Kidney tubule cell (primary cell): Measurements from ENCODE around the gene NQO2.
"Not testable (repeated sequence)": the region's sequence is repeated elsewhere in the genome, so short reads cannot be mapped to it uniquely, and the experiment has no call there.

ENCODE experiments used
- DNase-seq: peaks from one replicate; pipeline ENCODE4 v3.0.0-alpha.2; 2018; ENCODE audit warnings: low spot score

The NQO2 gene

DNA sequence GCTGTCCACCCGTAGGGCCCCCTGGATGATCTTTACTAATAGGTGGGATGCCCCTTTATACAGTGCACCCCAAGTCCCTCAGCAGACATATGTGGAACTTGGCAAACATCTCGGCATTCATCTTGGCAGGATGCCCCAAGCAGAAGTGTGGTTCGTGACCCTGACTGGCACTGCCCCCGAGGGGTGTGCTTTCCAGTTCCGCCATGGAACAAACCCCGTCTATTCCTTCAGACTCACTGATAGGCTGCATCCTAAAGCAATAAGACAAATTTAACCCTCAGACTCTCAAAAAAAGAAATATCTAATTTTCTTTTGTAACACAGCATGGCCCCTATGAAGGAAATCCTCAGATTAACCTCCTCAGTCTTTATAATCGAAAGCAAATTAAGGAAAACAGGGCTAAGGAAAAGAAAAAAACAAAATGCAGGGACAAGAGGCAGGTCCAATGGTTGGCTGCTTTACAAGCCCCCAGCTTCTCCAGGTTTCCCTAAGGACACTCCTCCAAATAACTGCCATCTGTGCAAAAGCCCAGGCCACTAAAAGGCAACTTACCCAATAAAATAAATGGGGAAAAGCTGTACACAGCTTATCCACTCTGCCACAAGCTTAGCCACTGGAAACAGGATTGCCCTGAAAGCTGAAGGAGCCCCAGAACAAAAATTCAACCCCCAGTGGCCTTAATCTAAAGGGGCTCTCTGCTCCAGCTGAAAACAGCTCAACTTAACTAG lies 38.1 kb downstream of the NQO2 start:
- DNase-seq, result no peak

DNA sequence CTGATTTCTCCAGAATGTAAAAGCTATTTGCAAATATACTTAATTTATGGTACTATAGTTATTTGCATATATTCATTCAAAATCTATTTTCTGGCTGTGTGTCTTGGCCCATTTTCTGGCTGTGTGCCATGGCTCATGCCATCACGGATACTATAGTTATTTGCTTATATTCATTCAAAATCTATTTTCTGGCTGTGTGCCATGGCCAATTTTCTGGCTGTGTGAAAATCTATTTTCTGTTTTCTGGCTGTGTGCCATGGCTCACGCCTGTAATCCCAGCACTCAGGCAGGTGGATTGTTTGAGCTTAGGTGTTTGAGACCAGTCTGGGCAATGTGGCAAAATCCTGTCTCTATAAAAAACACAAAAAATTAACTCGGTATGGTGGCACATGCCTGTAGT lies 39.7 kb downstream of the NQO2 start:
- DNase-seq, result no peak

DNA sequence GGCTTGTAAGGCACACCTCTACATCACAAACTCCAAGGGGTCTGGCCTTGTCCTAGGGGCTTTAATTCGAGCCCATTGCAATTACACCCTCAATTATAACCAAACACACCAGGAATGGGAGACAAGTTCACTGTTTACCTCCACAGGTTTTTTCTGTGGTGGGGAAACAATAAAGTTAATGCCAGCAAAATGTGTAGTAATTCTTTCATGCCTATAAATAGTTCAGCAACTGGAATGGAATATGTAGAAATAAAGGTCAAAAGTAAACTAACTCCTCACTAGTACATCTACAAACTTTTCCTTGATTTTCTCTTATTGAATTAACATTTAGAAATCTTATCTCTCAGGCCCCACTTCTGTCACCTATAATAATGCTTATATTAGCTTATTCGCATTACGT lies 41.5 kb downstream of the NQO2 start:
- DNase-seq, result no peak

DNA sequence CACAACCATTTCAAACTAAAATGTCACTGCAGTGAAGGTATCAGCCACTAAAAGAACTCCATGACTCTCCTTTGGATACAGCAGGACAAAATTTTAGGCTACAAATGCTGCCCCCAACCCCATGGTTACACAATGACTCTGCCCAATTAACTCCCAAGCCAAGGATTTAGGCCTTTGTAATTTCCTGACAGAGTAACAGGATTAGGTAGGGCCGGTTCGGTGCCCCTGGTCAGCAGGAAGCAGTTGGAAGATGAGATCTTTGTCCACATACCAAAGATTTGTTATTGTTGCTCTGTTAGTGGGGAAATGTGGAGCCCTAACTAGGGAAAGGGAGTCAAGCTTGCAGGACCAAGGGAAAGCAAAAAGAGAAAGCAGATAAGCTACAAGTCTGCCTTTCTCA lies 41.9 kb downstream of the NQO2 start:
- DNase-seq, result no peak

DNA sequence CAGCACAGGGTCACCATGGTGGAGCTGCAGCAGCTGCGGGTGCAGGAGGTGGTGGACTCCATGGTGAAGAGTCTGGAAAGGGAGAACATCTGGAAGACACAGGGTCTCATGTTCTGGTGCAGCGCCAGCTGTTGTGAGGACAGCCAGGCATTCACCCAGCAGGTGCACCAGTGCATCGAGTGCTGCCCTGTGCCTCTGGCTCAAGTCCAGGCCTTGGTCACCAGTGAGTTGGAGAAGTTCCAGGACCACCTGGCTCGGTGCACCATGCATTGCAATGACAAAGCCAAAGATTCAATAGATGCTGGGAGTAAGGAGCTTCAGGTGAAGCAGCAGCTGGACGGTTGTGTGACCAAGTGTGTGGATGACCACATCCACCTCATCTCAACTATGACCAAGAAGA lies 45.7 kb downstream of the NQO2 start:
- no peak for DNase-seq

DNA sequence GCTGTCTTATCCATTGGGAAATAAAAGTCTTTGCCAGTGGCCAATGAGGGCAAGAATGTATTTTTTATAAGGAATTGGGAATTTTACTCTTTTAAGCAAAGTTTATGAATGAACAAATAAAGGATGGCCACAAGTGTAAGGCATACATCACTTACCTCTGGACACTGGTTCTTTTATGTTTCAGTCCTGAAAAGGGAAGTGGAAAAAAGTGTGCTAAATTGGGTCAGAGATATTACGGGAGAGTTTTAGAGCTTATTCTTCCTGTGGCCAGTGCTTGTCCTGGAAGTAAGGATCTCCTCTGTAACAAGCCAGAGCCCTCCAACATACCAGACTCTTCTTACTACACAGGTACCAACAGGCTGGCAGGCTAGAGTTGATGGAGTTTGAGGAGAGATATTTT lies 46.1 kb downstream of the NQO2 start:
- DNase-seq, result no peak

DNA sequence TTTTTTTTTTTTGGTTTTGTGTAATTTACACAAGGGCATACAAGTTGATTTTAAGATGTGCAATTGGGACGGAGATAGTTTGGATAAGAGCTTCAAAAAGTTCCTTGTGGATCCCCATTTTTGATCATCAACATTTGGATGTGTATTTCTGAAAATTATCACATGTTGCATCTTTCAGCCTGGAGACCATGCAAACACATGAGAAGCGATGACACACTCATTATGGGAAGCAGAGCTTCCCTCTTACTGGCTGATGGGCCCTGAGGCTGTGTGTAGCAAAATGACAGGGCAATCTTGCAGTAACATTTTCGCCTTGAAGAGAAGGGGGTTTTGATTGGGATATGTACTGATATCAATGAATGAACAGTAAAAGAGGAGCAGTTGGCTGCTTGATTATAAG lies 46.6 kb downstream of the NQO2 start:
- no peak for DNase-seq

DNA sequence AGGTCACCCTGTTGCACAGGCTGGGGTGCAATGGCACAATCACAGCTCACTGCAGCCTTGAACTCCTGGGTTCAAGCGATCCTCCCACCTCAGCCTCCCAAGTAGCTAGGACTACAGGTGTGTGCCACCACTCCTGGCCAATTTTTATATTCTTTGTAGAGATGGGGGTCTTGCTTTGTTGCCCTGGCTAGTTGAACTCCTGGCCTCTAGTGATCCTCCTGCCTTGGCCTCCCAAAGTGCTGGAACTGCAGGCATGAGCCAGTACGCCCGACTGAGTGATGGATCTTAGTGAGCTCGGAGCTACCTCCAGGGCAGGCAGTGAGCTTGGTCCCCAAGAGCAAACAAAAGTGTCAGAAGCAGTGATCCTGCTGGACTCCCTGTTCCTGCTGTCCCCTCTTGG lies 48.3 kb downstream of the NQO2 start:
- not testable (repeated sequence) for DNase-seq

DNA sequence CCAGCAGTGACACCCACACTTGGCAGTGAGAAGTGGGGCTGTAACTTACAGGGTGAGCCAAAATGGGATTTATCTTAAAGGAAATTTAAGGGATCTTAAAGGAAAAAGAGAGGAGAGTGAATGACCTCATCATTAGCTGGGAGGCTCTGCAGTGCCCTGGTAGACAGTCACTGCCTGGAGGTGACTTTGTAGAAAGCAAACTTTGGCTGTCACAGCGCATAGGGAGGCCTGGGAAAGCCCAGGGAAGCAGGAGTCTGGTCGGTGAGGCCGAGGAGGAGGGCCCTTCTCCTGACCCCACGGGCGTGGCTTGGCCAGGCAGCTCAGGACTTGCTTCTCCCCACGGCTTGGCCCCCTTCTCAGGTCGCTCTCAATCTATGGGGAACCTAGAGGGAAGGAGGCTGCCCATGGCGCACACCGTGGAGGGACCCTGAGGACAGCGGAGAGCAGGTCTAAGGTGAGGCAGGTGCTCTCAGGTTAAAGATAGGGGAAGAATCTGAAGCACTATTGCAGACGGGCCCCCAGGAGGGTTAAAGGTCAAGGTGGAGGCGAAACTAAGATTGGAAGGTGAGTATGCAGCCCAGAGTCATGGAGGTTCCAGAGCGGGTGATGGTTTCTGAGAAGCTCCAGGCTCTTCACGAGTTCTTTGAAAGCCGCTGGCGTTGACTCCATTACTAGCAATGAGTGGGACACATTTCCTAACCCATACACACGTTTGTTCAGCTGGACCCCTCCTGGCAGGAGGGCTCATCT lies 53.0 kb downstream of the NQO2 start:
- DNase-seq, result no peak

DNA sequence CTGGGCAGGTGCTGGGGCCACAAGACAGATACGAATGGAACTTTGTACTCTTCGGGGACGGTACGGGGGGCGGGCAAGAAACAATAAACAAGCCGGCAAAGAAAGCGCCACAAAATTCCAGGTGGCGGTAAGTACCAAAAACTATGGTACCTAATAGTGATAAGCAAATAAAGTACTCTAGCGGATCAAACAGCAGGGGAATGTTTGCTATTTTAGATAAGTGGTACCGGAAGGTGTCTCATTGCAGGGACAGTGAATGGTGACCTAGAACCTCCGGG lies 53.5 kb downstream of the NQO2 start:
- DNase-seq, result no peak

DNA sequence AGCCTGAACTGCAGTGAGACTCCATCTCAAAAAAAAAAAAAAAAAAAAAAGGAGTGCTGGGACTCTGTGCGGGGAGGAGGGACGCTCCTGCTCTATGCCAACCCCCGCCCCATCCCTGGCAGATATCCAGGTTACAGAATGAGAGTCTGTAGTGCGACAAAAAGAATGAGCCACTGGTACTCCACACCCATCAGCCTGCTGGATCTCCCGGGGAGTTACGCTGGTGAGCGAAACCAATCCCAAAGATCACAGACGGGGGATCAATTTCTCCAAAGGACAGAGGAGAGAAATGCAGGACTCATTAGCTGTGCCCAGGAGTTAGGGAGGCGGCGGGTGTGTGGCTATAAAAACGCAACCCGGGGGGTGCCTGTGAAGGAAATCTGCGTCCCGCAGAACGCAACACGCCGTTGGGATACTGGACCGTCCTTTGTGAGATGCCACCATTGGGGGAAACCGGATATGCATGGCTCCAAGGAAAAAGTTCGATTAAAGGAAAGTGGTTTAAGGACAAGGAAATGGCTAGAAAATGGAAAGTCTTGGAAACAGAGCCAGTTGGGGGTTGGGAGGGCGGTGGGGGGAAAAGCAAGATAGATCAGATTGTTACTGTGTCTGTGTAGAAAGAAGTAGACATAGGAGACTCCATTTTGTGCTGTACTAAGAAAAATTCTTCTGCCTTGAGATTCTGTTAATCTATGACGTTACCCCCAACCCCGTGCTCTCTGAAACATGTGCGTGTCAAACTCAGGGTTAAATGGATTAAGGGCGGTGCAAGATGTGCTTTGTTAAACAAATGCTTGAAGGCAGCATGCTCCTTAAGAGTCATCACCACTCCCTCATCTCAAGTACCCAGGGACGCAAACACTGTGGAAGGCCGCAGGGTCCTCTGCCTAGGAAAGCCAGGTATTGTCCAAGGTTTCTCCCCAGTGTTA lies 54.8 kb downstream of the NQO2 start:
- peak; percentile 13 for DNase-seq

DNA sequence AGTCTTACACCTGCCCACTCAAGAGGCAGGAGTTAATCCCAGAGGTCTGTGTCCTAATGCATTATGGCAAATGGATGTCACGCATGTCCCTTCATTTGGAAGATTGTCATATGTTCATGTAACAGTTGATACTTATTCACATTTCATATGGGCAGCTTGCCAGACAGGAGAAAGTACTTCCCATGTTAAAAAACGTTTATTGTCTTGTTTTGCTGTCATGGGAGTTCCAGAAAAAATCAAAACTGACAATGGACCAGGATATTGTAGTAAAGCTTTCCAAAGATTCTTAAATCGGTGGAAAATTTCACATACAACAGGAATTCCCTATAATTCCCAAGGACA lies 55.4 kb downstream of the NQO2 start:
- not testable (repeated sequence) for DNase-seq

DNA sequence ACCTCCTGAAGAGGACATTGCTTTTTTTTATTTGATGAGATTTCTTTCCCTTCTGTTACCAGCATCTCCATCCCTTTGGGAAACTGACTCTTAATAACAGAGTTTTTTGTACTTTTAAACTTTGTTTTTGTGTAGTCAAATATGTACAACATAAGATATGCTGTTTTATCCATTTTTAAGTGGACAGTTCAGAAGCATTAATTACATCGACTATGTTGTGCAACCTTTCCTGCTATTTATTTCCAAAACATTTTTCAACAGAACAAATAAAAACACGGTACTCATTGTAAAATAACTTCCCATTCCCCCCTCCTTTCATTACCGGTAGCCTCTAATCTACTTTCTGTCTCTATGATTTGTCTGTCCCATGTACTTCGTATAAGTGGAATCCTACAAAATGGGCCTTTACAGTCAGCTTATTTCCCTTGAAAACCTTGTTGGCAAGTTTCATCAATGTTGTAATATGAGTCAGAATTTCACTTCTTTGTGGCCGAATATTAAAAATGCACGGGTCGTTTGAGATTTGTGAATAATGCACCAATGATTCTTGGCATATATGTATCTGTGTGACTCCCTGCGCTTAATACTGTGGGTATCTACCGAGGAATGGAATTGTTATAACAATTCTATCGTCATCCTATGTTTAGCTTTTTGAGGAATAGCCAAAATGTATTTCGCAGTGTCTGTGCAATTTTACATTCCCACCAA lies 57.5 kb downstream of the NQO2 start:
- no peak for DNase-seq

DNA sequence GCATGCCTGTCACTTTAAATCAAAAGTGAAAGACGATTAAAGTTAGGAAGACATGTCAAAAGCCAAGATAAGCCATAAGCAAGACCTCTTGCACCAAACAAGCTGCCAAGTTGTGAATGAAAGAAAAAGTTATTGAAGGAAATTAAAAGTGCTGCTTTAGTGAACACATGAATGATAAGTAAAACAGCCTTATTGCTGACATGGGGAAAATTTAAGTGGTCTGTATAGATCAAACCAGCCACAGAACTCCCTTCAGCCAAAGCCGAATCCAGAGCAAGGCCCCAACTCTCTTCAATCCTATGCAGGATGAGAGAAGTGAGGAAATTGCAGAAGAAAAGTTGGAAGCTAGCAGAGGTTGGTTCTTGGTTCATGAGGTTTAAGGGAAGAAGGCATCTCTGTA lies 59.3 kb downstream of the NQO2 start:
- no peak for DNase-seq

DNA sequence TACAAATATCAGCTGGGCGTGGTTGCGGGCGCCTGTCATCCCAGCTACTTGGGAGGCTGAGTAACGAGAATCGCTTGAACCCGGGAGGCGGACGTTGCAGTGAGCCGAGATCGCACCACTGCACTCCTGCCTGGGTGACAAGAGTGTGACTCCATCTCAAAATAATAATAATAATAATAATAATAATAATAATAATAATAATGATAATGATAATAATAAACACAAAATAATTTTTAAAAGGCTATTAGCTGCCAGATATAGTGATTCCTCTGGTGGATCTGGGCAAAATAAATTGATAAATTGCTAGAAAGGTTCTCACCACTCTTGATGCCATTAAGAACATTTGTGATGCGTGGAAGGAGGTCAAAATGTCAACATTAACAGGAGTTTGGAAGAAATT lies 60.4 kb downstream of the NQO2 start:
- not testable (repeated sequence) for DNase-seq

DNA sequence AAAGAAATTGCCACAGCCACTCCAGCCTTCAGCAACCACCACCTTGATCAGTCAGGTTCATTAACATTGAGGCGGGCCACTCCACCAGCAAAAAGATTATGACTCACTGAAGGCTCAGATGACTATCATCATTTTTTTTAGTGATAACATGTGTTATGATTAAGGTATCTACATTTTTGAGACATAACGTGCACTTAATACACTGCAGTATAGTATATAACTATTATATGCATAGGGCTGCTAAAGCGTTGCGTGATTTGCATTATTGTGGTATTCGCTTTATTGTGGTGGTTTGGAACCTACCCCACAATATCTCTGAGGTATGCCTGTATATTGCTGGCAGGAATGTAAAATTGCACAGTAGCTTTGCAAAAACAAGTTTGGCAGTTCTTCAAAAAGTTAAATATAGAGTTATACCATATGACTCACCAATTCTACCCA lies 61.8 kb downstream of the NQO2 start:
- no peak for DNase-seq

DNA sequence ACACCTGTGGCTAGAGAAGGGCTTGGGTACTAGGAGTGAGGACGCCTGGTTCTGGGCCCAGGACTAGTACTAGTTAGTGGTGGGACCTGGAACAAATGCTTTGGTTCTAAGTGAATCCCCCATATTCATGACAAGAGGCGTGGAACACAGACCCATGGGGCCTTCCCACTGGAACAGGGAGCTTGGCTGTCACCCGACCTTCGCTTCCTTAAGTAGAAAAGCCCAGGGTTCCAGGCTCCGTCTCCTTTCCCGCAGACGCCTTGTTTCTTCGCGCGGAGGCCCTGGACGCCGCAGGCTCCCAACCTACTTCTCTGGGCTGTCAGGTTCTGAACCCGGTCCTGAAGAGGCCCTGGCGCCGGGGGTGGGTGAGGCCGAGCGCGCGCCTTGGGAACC lies 63.6 kb downstream of the NQO2 start:
- DNase-seq, result not testable (repeated sequence)

DNA sequence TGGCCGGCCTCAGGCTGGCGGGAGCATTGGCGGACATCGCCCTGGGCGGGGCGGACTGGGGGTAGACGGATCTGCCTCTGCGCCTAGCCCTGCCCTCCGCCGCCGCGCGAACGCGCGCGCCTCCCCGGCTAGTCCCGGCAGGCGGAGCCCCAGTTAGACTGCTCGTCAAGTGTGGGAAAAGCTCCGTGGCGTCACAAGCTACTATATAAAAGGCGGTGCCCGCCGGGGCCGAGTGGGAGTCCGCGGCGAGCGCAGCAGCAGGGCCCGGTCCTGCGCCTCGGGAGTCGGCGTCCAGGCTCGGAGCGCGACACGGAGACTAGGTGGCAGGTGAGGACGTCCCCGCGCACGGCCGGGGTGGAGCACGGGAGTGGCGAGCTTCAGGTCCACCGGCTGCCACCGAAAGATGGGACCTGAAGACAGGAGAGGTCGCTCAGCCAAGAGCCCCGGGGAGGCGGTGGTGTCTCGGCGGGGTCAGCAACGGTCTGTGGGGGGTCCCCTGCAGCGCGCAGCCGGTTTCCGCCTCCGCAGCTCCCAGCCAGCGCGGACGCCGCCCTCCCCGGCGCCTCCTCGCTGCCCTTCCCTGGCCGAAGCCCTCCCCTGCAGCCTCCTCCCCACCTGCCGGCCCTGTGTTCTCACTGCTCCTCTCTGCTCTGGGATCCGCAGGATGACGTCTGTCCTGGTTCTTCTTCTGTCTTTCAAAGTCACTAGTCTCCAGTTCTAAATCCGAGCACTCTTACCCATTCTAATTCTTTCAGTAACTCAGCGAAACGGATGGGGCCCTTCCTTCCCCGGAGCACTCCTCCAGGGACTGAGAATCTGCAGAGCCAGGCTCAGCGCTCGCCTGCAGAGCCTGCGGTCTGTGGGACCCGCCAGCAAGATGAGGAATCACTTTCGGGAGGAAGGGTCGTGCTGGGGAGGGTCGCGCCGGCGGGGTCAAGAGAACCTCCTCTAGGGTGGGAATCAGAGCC lies 64.3 kb downstream of the NQO2 start:
- peak; percentile 97 for DNase-seq

DNA sequence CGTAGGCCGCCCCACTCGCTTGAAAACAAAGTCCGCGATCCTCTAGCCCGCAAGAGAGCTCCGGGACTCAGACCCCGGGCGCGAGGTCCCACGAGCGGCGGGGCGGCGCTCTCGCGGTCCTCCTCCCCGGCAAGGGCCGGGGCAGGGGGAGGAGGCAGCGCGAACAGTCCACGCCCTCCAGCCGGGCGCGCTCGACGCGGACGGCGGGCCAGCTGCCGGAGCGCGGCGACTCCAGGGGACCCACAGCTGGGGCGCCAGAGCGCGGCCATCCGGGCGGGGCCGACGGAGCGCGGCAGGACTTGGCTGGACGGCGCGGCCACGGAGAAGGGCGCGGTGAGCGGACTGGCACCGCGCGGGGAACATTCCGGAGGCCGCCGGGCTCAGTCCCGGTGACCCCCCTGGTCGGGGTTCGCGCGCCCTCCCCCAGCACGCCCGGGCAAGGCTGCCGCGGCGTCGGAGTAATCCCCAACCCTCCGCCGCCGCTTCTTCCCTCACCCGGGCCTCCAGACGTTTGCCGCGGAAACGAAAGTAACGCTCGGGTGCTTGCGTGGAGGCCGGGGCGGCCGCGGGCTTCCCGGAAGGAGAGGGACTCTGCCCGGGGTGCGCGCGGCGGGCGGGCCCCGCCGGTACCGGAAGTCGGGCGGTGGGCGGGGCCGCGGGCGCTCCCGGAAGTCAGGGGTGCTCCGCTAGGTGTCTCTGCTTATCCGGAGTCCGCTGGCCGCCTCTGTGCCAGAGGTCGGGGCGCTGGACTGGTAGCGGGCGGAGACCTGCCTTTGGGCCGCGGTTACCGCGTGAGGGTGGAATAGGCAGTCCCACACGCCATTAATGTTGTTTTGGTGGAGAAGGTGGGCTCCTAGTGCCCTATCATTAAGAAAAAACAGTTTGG lies 68.9 kb downstream of the NQO2 start, which contains the start of gene RIPK1:
Gene RIPK1 (plus strand): TSS at position 166 of the 886 bp plus-strand sequence. CDS start 8,330 bp downstream, outside the sequence.
- DNase-seq, result peak; percentile 94
